ENCODE results near the gene HSPA9.

DNA sequence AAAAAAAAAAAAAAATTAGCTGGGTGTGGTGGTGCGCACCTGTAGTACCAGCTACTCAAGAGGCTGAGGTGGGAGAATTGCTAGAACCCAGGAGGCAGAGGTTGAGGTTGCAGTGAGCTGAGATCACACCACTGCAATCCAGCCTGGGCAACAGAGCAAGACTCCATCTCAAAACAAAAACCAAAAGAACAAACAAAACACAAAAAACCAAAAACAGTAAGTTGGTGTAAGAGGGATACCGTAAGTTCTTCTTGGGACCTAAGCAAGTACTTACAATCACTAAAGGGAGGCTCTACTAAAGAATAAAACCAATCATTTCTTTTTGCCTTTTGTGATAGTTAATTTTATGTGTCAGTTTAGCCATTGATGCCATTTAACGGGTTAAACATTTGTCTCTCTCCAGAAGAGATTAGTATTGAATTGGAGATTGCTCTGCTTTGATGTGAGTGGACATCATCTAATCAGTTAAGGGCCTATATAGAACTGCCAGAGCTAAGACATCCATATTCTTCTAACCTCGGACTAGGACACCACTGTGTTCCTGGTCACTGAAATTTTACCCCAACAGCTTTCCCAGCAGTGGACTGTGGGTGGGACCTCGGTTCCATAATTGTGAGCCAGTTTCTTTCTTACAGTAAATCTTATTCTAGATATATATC lies 21.6 kb downstream of the HSPA9 start:
- TF ChIP-seq, protein P1, sequence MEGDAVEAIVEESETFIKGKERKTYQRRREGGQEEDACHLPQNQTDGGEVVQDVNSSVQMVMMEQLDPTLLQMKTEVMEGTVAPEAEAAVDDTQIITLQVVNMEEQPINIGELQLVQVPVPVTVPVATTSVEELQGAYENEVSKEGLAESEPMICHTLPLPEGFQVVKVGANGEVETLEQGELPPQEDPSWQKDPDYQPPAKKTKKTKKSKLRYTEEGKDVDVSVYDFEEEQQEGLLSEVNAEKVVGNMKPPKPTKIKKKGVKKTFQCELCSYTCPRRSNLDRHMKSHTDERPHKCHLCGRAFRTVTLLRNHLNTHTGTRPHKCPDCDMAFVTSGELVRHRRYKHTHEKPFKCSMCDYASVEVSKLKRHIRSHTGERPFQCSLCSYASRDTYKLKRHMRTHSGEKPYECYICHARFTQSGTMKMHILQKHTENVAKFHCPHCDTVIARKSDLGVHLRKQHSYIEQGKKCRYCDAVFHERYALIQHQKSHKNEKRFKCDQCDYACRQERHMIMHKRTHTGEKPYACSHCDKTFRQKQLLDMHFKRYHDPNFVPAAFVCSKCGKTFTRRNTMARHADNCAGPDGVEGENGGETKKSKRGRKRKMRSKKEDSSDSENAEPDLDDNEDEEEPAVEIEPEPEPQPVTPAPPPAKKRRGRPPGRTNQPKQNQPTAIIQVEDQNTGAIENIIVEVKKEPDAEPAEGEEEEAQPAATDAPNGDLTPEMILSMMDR (conservative IDR thresholded peaks at IDR 0.05; ENCODE audit: low read depth, low read length) = no peak
- no peak for TF ChIP-seq EZH2 (IDR thresholded peaks at IDR 0.05; ENCODE audit: borderline replicate concordance, low read depth, low read length, poor library complexity, severe bottlenecking)
